ENCODE measurements around the gene CASP12.

Gene CASP12

DNA sequence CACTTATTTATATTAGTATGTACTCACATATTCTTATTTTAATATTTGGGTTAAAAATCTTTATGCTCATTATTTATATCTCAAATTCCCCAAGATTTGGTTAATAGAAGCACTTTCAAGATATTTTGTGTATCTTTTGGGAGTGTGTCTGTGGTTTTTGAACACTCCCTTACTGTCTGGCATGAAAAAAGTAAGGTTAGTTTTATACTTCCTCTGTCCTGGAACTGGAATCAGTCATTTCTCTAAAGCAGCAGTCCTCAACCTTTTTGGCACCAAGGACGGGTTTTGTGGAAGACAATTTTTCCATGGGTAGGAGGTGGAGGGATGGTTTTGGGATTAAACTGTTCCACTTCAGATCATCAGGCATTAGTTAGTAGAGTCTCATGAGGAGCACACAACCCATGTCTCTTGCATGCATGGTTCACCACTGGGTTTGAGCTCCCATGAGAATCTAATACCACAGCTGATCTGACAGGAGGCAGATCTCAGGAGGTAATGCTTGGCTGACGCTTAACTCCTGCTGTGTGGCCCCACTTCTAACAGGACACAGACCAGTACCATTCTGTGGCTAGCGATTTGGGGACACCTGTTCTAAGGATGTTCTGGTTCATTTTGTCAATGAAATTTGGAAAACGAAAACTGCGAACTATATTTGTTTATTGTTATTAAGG lies 60.2 kb downstream of the CASP12 start:
- Mint-ChIP-seq H3K27ac (no peak overlapping the region), H3K36me3 (ENCODE audit: low read depth) (peaks cover 16% of the 10 kb centered on the region), H3K9me3 (peaks cover 26% of the 10 kb centered on the region), H3K27me3 (no peaks in the 10 kb centered on the region), H3K4me3 (no peak overlapping the region), H3K4me1 (ENCODE audit: low read depth) (peaks cover 13% of the 10 kb centered on the region)
- intact Hi-C loops (cut with micrococcal nuclease), result loop anchor here (5.0 kb wide), 1 partner anchor 129 kb away; the partner anchor contains the start of gene CASP4

DNA sequence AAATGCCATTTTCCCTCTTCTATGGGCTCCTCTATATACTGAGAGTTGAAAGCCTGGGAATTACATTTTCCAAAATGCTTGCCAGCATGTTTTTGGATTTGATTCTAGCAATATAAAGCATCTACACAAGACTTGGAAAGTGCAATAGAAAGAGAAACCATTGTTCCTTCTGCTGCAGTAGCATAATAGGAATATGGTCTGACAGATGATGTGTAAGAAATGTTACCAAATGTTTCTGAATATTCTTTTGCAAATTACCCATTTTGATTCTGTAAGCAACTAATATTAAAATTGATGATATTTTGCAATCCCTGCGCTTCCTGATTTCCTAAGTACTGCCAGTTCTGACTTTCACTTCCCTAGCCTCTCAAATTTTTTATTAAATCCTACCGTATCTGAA lies 61.6 kb downstream of the CASP12 start:
- Mint-ChIP-seq H3K27ac (no peak overlapping the region), H3K4me1 (ENCODE audit: low read depth) (peaks cover 13% of the 10 kb centered on the region), H3K36me3 (ENCODE audit: low read depth) (peaks cover 16% of the 10 kb centered on the region), H3K9me3 (peaks cover 30% of the 10 kb centered on the region), H3K27me3 (no peaks in the 10 kb centered on the region), H3K4me3 (no peak overlapping the region)
- intact Hi-C loops (cut with micrococcal nuclease), result loop anchor here (5.0 kb wide), 1 partner anchor 131 kb away; the partner anchor contains the start of gene CASP4
